Endothelial cell of umbilical vein (primary cell): Measurements from ENCODE around the gene IRF8.

Experiments
- CTCF ChIP-seq, 2 donors: IDR thresholded peaks; 1 replicate in 1 of 2; 2 replicates in 1 of 2; pipeline ENCODE4 v1.5.1; 2011; ENCODE audit warnings: low read length in 2 of 2, mild to moderate bottlenecking in 2 of 2, moderate library complexity in 2 of 2, control low read depth in 1 of 2, inconsistent platforms in 1 of 2, low read depth in 1 of 2; ENCODE audit not compliant: insufficient read depth in 1 of 2; ENCODE audit errors: extremely low read depth in 1 of 2
- EZH2 ChIP-seq: IDR thresholded peaks from 2 replicates; pipeline ENCODE4 v1.6.1; 2012; ENCODE audit warnings: borderline replicate concordance, low read depth, mild to moderate bottlenecking, moderate library complexity, low read length, inconsistent platforms; ENCODE audit not compliant: severe bottlenecking
- FOS ChIP-seq: IDR thresholded peaks from 2 replicates; pipeline ENCODE4 v1.6.1; 2011; ENCODE audit warnings: mild to moderate bottlenecking, low read length, moderate library complexity, borderline replicate concordance; ENCODE audit not compliant: insufficient read depth
- JUN ChIP-seq: IDR thresholded peaks from 2 replicates; pipeline ENCODE4 v1.6.1; 2011; ENCODE audit warnings: borderline replicate concordance, low read depth; ENCODE audit not compliant: insufficient read length, insufficient read depth
- MYC ChIP-seq: IDR thresholded peaks from one replicate; pipeline ENCODE4 v1.6.1; 2011; ENCODE audit warnings: mild to moderate bottlenecking, low read depth, low read length
- POLR2A ChIP-seq: IDR thresholded peaks from 2 replicates; pipeline ENCODE4 v1.6.1; 2012; ENCODE audit warnings: low read depth, mild to moderate bottlenecking, control low read depth, low read length
- POLR2AphosphoS5 ChIP-seq: IDR thresholded peaks from 2 replicates; pipeline ENCODE4 v1.6.1; 2012; ENCODE audit warnings: low read depth, mild to moderate bottlenecking, control low read depth, low read length, moderate library complexity; ENCODE audit not compliant: insufficient read depth

DNA sequence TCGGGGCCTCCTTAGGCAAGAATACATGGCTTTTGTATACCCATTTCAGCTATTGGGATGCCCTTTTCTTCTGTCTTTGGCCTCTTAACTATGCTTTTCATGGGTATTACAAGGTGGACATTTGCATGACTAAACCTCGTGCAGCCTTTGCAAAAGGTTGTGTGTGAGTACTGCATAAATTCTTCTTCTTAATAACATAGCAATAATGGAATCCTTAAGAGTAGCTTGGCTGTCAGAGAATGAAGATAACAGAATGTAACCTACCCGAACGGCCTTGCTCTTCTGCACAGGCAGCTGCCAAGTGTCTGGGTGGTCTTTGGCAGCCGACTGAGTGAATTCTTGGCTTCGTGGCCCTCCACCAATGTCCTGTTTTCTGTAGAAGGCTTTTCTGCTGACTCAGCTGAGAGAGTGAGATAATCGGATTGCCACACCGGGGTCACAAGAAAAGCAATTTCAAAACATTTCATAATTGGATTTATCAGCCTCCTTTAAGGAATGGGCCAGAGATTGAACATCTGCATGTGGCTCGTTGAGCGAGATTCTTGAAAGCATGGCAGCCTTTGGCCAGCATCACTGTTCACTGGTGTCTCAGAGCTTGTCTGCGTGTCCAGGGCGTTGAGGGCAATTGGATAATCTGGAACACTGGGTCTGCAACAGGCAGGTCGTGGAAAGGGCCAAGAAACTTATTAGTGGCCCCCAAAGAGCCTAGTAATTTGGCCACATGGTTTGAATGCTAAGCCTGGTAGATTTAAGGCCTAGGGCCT is 13.4 kb downstream of the IRF8 start:
- TF ChIP-seq CTCF (IDR thresholded peaks at IDR 0.05; ENCODE audit: extremely low read depth in 1 of 2, insufficient read depth in 1 of 2, low read depth in 1 of 2, low read length in 2 of 2) (no peak), FOS (no peak), EZH2 (no peak), POLR2A (no peak), POLR2AphosphoS5 (no peak), JUN (no peak), MYC (no peak)
